Caco-2 (cell line): ENCODE results near the gene SH2D2A. TPM values are rescaled to one million over a fixed set of nuclear protein-coding genes. Genes with fewer than 3 reads are reported as not detected.

ENCODE experiments used
- BruUV-seq: library from RNA; stranded (reverse); fragments of 400-500 nt; replicated peaks from 2 replicates; lab custom pipeline; 2021; lab: Mats Ljungman, UMichigan
- CTCF ChIA-PET: fragments of 300-600 bp; sonication (Branson Sonifier 250); formaldehyde crosslinking; loops from one replicate; lab custom pipeline; 2022; ENCODE audit warnings: antibody characterized with exemption; lab: Charles Lee
- POLR2A ChIA-PET: fragments of 300-600 bp; sonication (Branson Sonifier 250); formaldehyde crosslinking; loops from one replicate; lab custom pipeline; 2022; ENCODE audit warnings: antibody characterized with exemption; lab: Charles Lee
- DNase-seq, 2 experiments: peaks; one replicate each; pipeline versions ENCODE4 v3.0.0 to v3.0.0-alpha.2; 2020 to 2022
- H3K27me3 ChIP-seq: replicated peaks from 2 replicates; pipeline ENCODE4 v1.6.0; 2011; ENCODE audit warnings: low read length; ENCODE audit not compliant: control insufficient read depth, insufficient read depth
- H3K36me3 ChIP-seq: 2 replicates; pipeline ENCODE4 v1.5.1; 2011; ENCODE audit warnings: low read length; ENCODE audit not compliant: control insufficient read depth, insufficient read depth
- H3K4me1 ChIP-seq: fragments of 250-450 bp; sonication (Bioruptor Pico); 2 replicates; pipeline ENCODE4 v1.5.1; 2020; ENCODE audit warnings: mild to moderate bottlenecking
- H3K4me3 ChIP-seq: 2 replicates; pipeline ENCODE4 v1.5.1; 2011; ENCODE audit warnings: low read depth, mild to moderate bottlenecking, control low read depth, low read length
- H3K9me3 ChIP-seq: fragments of 250-450 bp; sonication (Bioruptor Pico); 2 replicates; pipeline ENCODE4 v1.5.1; 2020; ENCODE audit warnings: mild to moderate bottlenecking, moderate library complexity
- H3K27ac Mint-ChIP-seq: one replicate; pipeline ENCODE4 v1.8.0; 2022; ENCODE audit warnings: mixed read lengths; ENCODE audit not compliant: unreplicated experiment
- H3K27me3 Mint-ChIP-seq: one replicate; pipeline ENCODE4 v1.8.0; 2022; ENCODE audit warnings: mixed read lengths; ENCODE audit not compliant: insufficient read depth, unreplicated experiment
- H3K36me3 Mint-ChIP-seq: one replicate; pipeline ENCODE4 v1.8.0; 2022; ENCODE audit warnings: mild to moderate bottlenecking, mixed read lengths; ENCODE audit not compliant: insufficient read depth, unreplicated experiment
- H3K4me1 Mint-ChIP-seq: one replicate; pipeline ENCODE4 v1.8.0; 2022; ENCODE audit warnings: low read depth, mixed read lengths; ENCODE audit not compliant: unreplicated experiment
- H3K4me3 Mint-ChIP-seq: one replicate; pipeline ENCODE4 v1.8.0; 2022; ENCODE audit warnings: mild to moderate bottlenecking, moderate library complexity, mixed read lengths; ENCODE audit not compliant: unreplicated experiment
- H3K9me3 Mint-ChIP-seq: one replicate; pipeline ENCODE4 v1.8.0; 2022; ENCODE audit warnings: mixed read lengths; ENCODE audit not compliant: unreplicated experiment
- CTCF ChIP-seq, 2 experiments: fragments of 200-600 bp in 1 of 2; IDR thresholded peaks; 1 replicate in 1 of 2; 2 replicates in 1 of 2; pipeline versions ENCODE4 v1.5.1 to v1.8.0; 2011 to 2022; ENCODE audit warnings: antibody characterized with exemption in 1 of 2, control low read depth in 1 of 2, inconsistent platforms in 1 of 2, low read depth in 1 of 2, low read length in 1 of 2, mild to moderate bottlenecking in 1 of 2, moderate library complexity in 1 of 2; ENCODE audit not compliant: insufficient read depth in 1 of 2, severe bottlenecking in 1 of 2, unreplicated experiment in 1 of 2
- intact Hi-C: fragments of 100-400 bp; cut with micrococcal nuclease; formaldehyde crosslinking; loops from one replicate; pipeline ENCODE4 v1.10.0; 2022; ENCODE audit not compliant: unreplicated experiment
- total RNA-seq: library from RNA; stranded (reverse); gene quantifications from 2 replicates; pipeline ENCODE4 v1.2.3, GENCODE V29; 2022

Gene SH2D2A
- total RNA-seq, 1 experiment from 2014 or later = 5.5 TPM

GRCh38 chr1:156864796-156865195 is 48.1 kb upstream of the SH2D2A start:
- no peak for DNase-seq
- intact Hi-C loops = no loop called here
- H3K27ac Mint-ChIP-seq = no peak overlapping the region
- ChIA-PET CTCF (no interaction called here), POLR2A (no interaction called here)
- H3K36me3 ChIP-seq = no peaks in the 10 kb centered on the region
- H3K27me3 ChIP-seq = peaks cover 3% of the 10 kb centered on the region
- H3K4me1 Mint-ChIP-seq = peaks cover 18% of the 10 kb centered on the region
- H3K4me3 Mint-ChIP-seq = no peak overlapping the region
- no peak for TF ChIP-seq CTCF (IDR thresholded peaks at IDR 0.05; ENCODE audit: insufficient read depth in 1 of 2, low read depth in 1 of 2, low read length in 1 of 2, severe bottlenecking in 1 of 2, unreplicated experiment in 1 of 2)
- BruUV-seq = no TSS peak
- H3K9me3 Mint-ChIP-seq = no peaks in the 10 kb centered on the region
- H3K27me3 Mint-ChIP-seq = peaks cover 10% of the 10 kb centered on the region
- H3K36me3 Mint-ChIP-seq = no peaks in the 10 kb centered on the region
- no peak overlapping the region for H3K4me3 ChIP-seq
- peaks cover 27% of the 10 kb centered on the region for H3K4me1 ChIP-seq
- no peaks in the 10 kb centered on the region for H3K9me3 ChIP-seq

GRCh38 chr1:156863631-156864030 is 47.0 kb upstream of the SH2D2A start:
- Histone ChIP-seq H3K4me3 (no peak overlapping the region), H3K27me3 (peaks cover 5% of the 10 kb centered on the region), H3K36me3 (no peaks in the 10 kb centered on the region), H3K4me1 (peaks cover 33% of the 10 kb centered on the region), H3K9me3 (no peaks in the 10 kb centered on the region)
- Mint-ChIP-seq H3K4me1 (peaks cover 21% of the 10 kb centered on the region), H3K4me3 (no peak overlapping the region), H3K36me3 (no peaks in the 10 kb centered on the region), H3K27me3 (peaks cover 8% of the 10 kb centered on the region), H3K9me3 (no peaks in the 10 kb centered on the region), H3K27ac (no peak overlapping the region)
- TF ChIP-seq CTCF (IDR thresholded peaks at IDR 0.05; ENCODE audit: insufficient read depth in 1 of 2, low read depth in 1 of 2, low read length in 1 of 2, severe bottlenecking in 1 of 2, unreplicated experiment in 1 of 2) = no peak
- CTCF ChIA-PET = interaction anchor here (1.6 to 1.9 kb wide), 2 partner anchors 50 to 174 kb away, joined by 4 to 5 read pairs; no protein-coding TSS in a partner anchor
- DNase-seq = no peak
- no TSS peak for BruUV-seq
- intact Hi-C loops = no loop called here
- POLR2A ChIA-PET = no interaction called here

- Mint-ChIP-seq H3K27me3 (peaks cover 11% of the 10 kb centered on the region), H3K4me1 (peaks cover 25% of the 10 kb centered on the region), H3K27ac (no peak overlapping the region), H3K4me3 (peak overlapping the region; percentile 5), H3K36me3 (no peaks in the 10 kb centered on the region), H3K9me3 (no peaks in the 10 kb centered on the region)
- TF ChIP-seq CTCF (IDR thresholded peaks at IDR 0.05; ENCODE audit: insufficient read depth in 1 of 2, low read depth in 1 of 2, low read length in 1 of 2, severe bottlenecking in 1 of 2, unreplicated experiment in 1 of 2) = no peak
- CTCF ChIA-PET = interaction anchor here (0.6 to 1.9 kb wide), 4 partner anchors 25 to 173 kb away, joined by 3 to 5 read pairs (median 4); no protein-coding TSS in a partner anchor
- intact Hi-C loops = no loop called here
- Histone ChIP-seq H3K9me3 (no peaks in the 10 kb centered on the region), H3K36me3 (no peaks in the 10 kb centered on the region), H3K4me1 (peaks cover 33% of the 10 kb centered on the region), H3K4me3 (no peak overlapping the region), H3K27me3 (peaks cover 5% of the 10 kb centered on the region)
- DNase-seq = peak in 1 of 2 experiments; percentile 24
- POLR2A ChIA-PET = no interaction called here
- BruUV-seq = no TSS peak
Observed at GRCh38 chr1:156862997-156863599, 46.5 kb upstream of the SH2D2A start.
